Stomach (tissue), 4 donors: ENCODE data around the gene MAF.

Experiments used
- CTCF ChIP-seq, 7 experiments: fragments of 450-650 bp in 4 of 7; fragments of 200-600 bp in 3 of 7; sonication (generic) in 3 of 7; IDR thresholded peaks; one replicate each; pipeline ENCODE4 v1.5.1; 2016 to 2019; ENCODE audit warnings: antibody characterized with exemption in 7 of 7, control low read depth in 2 of 7, mild to moderate bottlenecking in 1 of 7
- POLR2A ChIP-seq, 4 donors: fragments of 450-650 bp; IDR thresholded peaks; one replicate each; pipeline ENCODE4 v1.6.1; 2016; ENCODE audit warnings: antibody characterized with exemption in 4 of 4, control low read depth in 2 of 4, mild to moderate bottlenecking in 1 of 4, moderate library complexity in 1 of 4
- POLR2AphosphoS5 ChIP-seq, 3 donors: sonication (generic); formaldehyde crosslinking; IDR thresholded peaks; one replicate each; pipeline ENCODE4 v1.6.1; 2016; ENCODE audit warnings: antibody characterized with exemption in 3 of 3

DNA sequence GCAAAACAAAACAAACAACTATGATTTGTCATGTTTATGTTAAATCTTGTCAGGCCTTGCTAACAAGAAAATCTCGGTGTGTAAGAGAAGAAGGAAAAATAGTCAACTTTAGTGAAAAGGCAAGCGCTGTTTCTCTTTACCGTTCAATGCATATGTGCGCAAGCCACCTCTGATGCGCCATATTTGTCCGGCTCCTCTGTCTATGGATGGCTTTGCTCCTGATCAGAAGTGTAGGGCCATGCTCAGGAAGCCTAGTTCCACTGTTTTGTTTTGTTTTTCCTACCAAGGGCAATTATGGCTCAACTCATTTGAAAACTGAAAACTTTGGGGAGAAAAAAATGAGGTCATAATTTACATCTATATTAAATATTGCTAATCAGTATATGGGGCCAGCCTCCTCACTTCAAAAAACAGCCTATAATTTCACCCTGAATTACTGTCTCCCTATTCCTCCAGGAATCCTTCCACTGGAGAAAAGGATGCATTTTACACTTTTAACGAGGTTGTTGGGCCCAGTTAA is 4.5 kb downstream of the MAF start:
- TF ChIP-seq CTCF (IDR thresholded peaks at IDR 0.05) (no peak), POLR2AphosphoS5 (IDR thresholded peaks at IDR 0.05) (no peak), POLR2A (IDR thresholded peaks at IDR 0.05) (no peak)
